ENCODE data around the gene ARID1B.

DNA sequence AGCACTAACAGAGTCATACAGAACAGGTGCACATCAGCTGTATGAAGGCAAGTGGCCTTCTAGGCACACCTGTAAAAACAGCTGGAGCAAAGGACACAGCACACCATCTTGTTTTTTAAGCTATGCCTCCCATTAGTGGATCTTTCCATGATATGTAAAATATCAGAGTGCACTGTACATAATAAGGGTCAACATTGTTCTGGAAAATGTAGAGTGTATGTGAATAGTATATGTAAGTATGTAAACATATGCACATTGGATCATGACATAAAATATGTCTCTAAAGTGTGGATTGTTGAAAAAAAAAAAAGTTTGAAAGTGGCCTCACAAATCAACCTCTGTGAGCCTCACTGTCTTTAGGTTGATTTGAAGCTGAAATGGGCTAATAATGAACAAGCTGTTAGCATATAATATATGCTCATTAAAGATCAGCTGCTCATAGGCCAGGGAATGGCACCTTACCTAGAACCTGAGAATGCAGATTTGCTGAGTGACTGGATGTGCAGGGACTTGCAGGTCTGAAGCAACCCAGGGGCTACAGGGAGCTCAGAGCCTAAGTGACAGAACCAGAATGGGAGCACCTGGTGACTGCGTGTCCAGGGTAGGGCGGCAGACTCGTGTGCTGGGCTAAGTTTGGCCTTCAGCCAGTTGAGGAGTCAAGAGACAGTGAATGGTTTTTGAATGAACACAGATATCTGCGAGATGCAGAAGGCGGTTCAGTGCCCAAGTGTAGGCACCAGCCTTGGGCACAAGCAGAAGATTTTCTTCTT lies 347.5 kb downstream of the ARID1B start:
- TF ChIP-seq, protein P1, sequence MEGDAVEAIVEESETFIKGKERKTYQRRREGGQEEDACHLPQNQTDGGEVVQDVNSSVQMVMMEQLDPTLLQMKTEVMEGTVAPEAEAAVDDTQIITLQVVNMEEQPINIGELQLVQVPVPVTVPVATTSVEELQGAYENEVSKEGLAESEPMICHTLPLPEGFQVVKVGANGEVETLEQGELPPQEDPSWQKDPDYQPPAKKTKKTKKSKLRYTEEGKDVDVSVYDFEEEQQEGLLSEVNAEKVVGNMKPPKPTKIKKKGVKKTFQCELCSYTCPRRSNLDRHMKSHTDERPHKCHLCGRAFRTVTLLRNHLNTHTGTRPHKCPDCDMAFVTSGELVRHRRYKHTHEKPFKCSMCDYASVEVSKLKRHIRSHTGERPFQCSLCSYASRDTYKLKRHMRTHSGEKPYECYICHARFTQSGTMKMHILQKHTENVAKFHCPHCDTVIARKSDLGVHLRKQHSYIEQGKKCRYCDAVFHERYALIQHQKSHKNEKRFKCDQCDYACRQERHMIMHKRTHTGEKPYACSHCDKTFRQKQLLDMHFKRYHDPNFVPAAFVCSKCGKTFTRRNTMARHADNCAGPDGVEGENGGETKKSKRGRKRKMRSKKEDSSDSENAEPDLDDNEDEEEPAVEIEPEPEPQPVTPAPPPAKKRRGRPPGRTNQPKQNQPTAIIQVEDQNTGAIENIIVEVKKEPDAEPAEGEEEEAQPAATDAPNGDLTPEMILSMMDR (IDR thresholded peaks at IDR 0.05; ENCODE audit: low read length), result no peak
- no peak for TF ChIP-seq EZH2phosphoT487 (IDR thresholded peaks at IDR 0.05; ENCODE audit: low read length)

Data from MM.1S (cell line).